Prostate gland (tissue), 2 donors: ENCODE measurements around the gene ADAM15.

Experiments
- POLR2AphosphoS5 ChIP-seq: sonication (generic); formaldehyde crosslinking; IDR thresholded peaks from one replicate; pipeline ENCODE4 v1.6.1; 2017; ENCODE audit warnings: antibody characterized with exemption
- TF ChIP-seq, protein P1 (sequence below), 4 experiments: fragments of 200-600 bp in 2 of 4; fragments of 450-650 bp in 2 of 4; sonication (generic) in 2 of 4; IDR thresholded peaks; 1 replicate in 3 of 4; 2 replicates in 1 of 4; pipeline ENCODE4 v1.5.1; 2016 to 2019; ENCODE audit warnings: antibody characterized with exemption in 4 of 4, mild to moderate bottlenecking in 2 of 4, moderate library complexity in 2 of 4

- TF ChIP-seq POLR2AphosphoS5, result no peak
- TF ChIP-seq, protein P1, sequence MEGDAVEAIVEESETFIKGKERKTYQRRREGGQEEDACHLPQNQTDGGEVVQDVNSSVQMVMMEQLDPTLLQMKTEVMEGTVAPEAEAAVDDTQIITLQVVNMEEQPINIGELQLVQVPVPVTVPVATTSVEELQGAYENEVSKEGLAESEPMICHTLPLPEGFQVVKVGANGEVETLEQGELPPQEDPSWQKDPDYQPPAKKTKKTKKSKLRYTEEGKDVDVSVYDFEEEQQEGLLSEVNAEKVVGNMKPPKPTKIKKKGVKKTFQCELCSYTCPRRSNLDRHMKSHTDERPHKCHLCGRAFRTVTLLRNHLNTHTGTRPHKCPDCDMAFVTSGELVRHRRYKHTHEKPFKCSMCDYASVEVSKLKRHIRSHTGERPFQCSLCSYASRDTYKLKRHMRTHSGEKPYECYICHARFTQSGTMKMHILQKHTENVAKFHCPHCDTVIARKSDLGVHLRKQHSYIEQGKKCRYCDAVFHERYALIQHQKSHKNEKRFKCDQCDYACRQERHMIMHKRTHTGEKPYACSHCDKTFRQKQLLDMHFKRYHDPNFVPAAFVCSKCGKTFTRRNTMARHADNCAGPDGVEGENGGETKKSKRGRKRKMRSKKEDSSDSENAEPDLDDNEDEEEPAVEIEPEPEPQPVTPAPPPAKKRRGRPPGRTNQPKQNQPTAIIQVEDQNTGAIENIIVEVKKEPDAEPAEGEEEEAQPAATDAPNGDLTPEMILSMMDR (IDR thresholded peaks at IDR 0.05), result no peak
Observed at GRCh38 chr1:155014709-155015508, 36.2 kb upstream of the ADAM15 start.
